Mammary epithelial cell (primary cell): Measurements from ENCODE around the gene CDH13.

Experiments
- EZH2 ChIP-seq: IDR thresholded peaks from 2 replicates; pipeline ENCODE4 v1.6.1; 2012; ENCODE audit warnings: low read length, inconsistent platforms, borderline replicate concordance
- TF ChIP-seq, protein P1 (sequence below), 2 donors: IDR thresholded peaks in 1 of 2; conservative IDR thresholded peaks in 1 of 2; 2 replicates each; pipeline ENCODE4 v1.5.1; 2011 to 2012; ENCODE audit warnings: inconsistent platforms in 2 of 2, low read length in 2 of 2, mild to moderate bottlenecking in 2 of 2, control low read depth in 1 of 2, low read depth in 1 of 2; ENCODE audit not compliant: insufficient read depth in 1 of 2; ENCODE audit errors: extremely low read depth in 1 of 2

DNA sequence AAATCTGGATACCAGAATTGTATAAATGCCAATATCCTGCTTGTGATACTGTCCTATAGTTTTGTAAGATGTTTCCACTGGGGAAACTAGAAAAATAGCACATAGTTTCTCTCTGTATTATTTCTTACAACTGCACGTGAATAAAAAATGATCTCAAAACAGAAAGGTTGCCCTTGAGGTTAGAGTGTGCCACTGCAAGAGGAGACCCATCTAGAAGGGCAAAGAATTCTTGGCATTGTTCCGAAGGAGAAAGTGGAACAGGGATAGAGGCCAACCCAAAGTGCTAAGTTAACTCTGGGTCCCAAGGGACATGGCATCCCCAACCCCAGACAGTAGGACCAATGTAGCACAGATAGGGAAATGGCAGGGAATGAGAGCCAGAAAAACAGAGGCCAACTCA is 703.5 kb downstream of the CDH13 start:
- TF ChIP-seq, protein P1, sequence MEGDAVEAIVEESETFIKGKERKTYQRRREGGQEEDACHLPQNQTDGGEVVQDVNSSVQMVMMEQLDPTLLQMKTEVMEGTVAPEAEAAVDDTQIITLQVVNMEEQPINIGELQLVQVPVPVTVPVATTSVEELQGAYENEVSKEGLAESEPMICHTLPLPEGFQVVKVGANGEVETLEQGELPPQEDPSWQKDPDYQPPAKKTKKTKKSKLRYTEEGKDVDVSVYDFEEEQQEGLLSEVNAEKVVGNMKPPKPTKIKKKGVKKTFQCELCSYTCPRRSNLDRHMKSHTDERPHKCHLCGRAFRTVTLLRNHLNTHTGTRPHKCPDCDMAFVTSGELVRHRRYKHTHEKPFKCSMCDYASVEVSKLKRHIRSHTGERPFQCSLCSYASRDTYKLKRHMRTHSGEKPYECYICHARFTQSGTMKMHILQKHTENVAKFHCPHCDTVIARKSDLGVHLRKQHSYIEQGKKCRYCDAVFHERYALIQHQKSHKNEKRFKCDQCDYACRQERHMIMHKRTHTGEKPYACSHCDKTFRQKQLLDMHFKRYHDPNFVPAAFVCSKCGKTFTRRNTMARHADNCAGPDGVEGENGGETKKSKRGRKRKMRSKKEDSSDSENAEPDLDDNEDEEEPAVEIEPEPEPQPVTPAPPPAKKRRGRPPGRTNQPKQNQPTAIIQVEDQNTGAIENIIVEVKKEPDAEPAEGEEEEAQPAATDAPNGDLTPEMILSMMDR (conservative IDR thresholded peaks at IDR 0.05 in 1 of 2, IDR thresholded peaks at IDR 0.05 in 1 of 2; ENCODE audit: extremely low read depth in 1 of 2, insufficient read depth in 1 of 2, low read depth in 1 of 2, low read length in 2 of 2) = no peak
- no peak for TF ChIP-seq EZH2
